GM12892 (cell line): ENCODE measurements around the gene ADARB2.

Experiments
- POLR2A ChIP-seq: IDR thresholded peaks from 2 replicates; pipeline ENCODE4 v1.6.1; 2011; ENCODE audit warnings: low read depth, low read length, control low read depth
- POLR2AphosphoS5 ChIP-seq: IDR thresholded peaks from 2 replicates; pipeline ENCODE4 v1.6.1; 2011; ENCODE audit warnings: low read depth, low read length, control low read depth

- TF ChIP-seq POLR2A (no peak), POLR2AphosphoS5 (no peak)
Observed at GRCh38 chr10:1677307-1677939, 59.9 kb downstream of the ADARB2 start.
